Measurements from ENCODE around the gene SNRPA.
A peak's percentile ranks its signal among the peaks of the same experiment; 100 is the strongest.

The SNRPA gene

GRCh38 chr19:40714441-40715299 is 36.3 kb upstream of the SNRPA start (continued):
- TF ChIP-seq TSHZ1 (tag by site-specific recombination; IDR thresholded peaks at IDR 0.05; ENCODE audit: borderline replicate concordance) (no peak), GLIS2 (tag by site-specific recombination; IDR thresholded peaks at IDR 0.05) (peak; percentile 96), KLF9 (tag by site-specific recombination; IDR thresholded peaks at IDR 0.05; ENCODE audit: low read depth) (peak; percentile 56; the same call in 1 of the 2 replicates), ZNF747 (tag by site-specific recombination; IDR thresholded peaks at IDR 0.05) (no peak), ZFP41 (tag by site-specific recombination; IDR thresholded peaks at IDR 0.05; ENCODE audit: borderline replicate concordance) (no peak)

GRCh38 chr19:40716031-40716481 is 34.9 kb upstream of the SNRPA start:
- no peaks in the 10 kb centered on the region for H3K9me3 ChIP-seq (ENCODE audit: control insufficient read depth, insufficient read depth, low read depth, low read length)
- peaks cover 47% of the 10 kb centered on the region for H3K4me1 ChIP-seq (ENCODE audit: control insufficient read depth, insufficient read depth, low read length)
- H3K4me3 ChIP-seq (ENCODE audit: low read depth, low read length) = peak overlapping the region; percentile 60
- POLR2A ChIA-PET = interaction anchor here (0.5 to 2.4 kb wide), 26 partner anchors 8 to 547 kb away, joined by 3 to 49 read pairs (median 6); partner anchors contain the start of genes ACTMAP, EGLN2, HNRNPUL1 and NUMBL
- H3K36me3 ChIP-seq (ENCODE audit: control insufficient read depth in 2 of 2, insufficient read depth in 1 of 2, low read length in 2 of 2) = peaks cover 27 to 46% of the 10 kb centered on the region in 2 experiments
- CTCF ChIA-PET = interaction anchor here (0.6 to 1.4 kb wide), 10 partner anchors 24 to 259 kb away, joined by 3 to 8 read pairs (median 4); partner anchors contain the start of gene EGLN2
- peak overlapping the region; percentile 86 for H3K27ac ChIP-seq (ENCODE audit: extremely low read depth, low read depth, low read length)
- TF ChIP-seq ZNF248 (tag by site-specific recombination; IDR thresholded peaks at IDR 0.05) (no peak), ZFP69B (tag by site-specific recombination; IDR thresholded peaks at IDR 0.05) (no peak), ZNF571 (tag by site-specific recombination; IDR thresholded peaks at IDR 0.05) (no peak), ZNF776 (tag by site-specific recombination; IDR thresholded peaks at IDR 0.05; ENCODE audit: borderline replicate concordance) (no peak), BCL11A (tag by site-specific recombination; IDR thresholded peaks at IDR 0.05; ENCODE audit: low read depth) (no peak), ZNF391 (tag by site-specific recombination; IDR thresholded peaks at IDR 0.05; ENCODE audit: borderline replicate concordance, low read depth) (peak; percentile 55), ZNF280C (tag by site-specific recombination; IDR thresholded peaks at IDR 0.05) (no peak), KLF7 (tag by site-specific recombination; IDR thresholded peaks at IDR 0.05; ENCODE audit: borderline replicate concordance) (no peak), ZBTB8A (tag by site-specific recombination; IDR thresholded peaks at IDR 0.05) (no peak), ZNF660 (tag by site-specific recombination; IDR thresholded peaks at IDR 0.05) (0 out of 2 replicates have a peak, but pooled peaks have one; percentile 15), ZEB2 (tag by site-specific recombination; IDR thresholded peaks at IDR 0.05) (no peak), RBAK (tag by site-specific recombination; IDR thresholded peaks at IDR 0.05) (peak; percentile 7; the same call in 1 of the 2 replicates), ZNF18 (tag by site-specific recombination; IDR thresholded peaks at IDR 0.05) (no peak), PATZ1 (tag by site-specific recombination; IDR thresholded peaks at IDR 0.05) (no peak; the same call in 1 of the 2 replicates), ZNF449 (tag by site-specific recombination; IDR thresholded peaks at IDR 0.05) (no peak), ZNF544 (tag by site-specific recombination; IDR thresholded peaks at IDR 0.05) (no peak), ZNF600 (tag by site-specific recombination; IDR thresholded peaks at IDR 0.05) (no peak), GFI1B (tag by site-specific recombination; IDR thresholded peaks at IDR 0.05) (no peak)
